Mesendoderm (in vitro differentiated cells): ENCODE measurements around the gene FIBP.
A peak's percentile ranks its signal among the peaks of the same experiment; 100 is the strongest.
"Not testable (repeated sequence)": the region's sequence is repeated elsewhere in the genome, so short reads cannot be mapped to it uniquely, and the experiment has no call there.

ENCODE experiments used
- DNase-seq: peaks from one replicate; pipeline ENCODE4 v3.0.0; 2013
- H2AK5ac ChIP-seq: 2 replicates; pipeline ENCODE4 v1.6.1; 2013; ENCODE audit warnings: low read length, inconsistent platforms
- H2BK120ac ChIP-seq: 2 replicates; pipeline ENCODE4 v1.6.1; 2013; ENCODE audit warnings: low read depth, mild to moderate bottlenecking, low read length, moderate library complexity, mixed read lengths
- H2BK15ac ChIP-seq: replicated peaks from 2 replicates; pipeline ENCODE4 v1.6.1; 2013; ENCODE audit warnings: low read depth, mild to moderate bottlenecking, moderate library complexity
- H2BK5ac ChIP-seq: 2 replicates; pipeline ENCODE4 v1.6.1; 2013; ENCODE audit warnings: low read length, inconsistent platforms
- H3K18ac ChIP-seq: 2 replicates; pipeline ENCODE4 v1.6.1; 2013; ENCODE audit warnings: mild to moderate bottlenecking, low read length, mixed read lengths
- H3K23ac ChIP-seq: one replicate; pipeline ENCODE4 v1.6.1; 2013; ENCODE audit warnings: low read length
- H3K27ac ChIP-seq: 2 replicates; pipeline ENCODE4 v1.5.1; 2013; ENCODE audit warnings: low read depth, mild to moderate bottlenecking, inconsistent platforms, low read length, moderate library complexity
- H3K27me3 ChIP-seq: 2 replicates; pipeline ENCODE4 v1.6.1; 2013; ENCODE audit warnings: low read length, control low read depth, mild to moderate bottlenecking, inconsistent platforms; ENCODE audit not compliant: insufficient read depth, poor library complexity
- H3K36me3 ChIP-seq: 2 replicates; pipeline ENCODE4 v1.6.1; 2013; ENCODE audit warnings: low read length, inconsistent platforms; ENCODE audit not compliant: control insufficient read depth, insufficient read depth
- H3K4ac ChIP-seq: one replicate; pipeline ENCODE4 v1.6.1; 2013; ENCODE audit warnings: low read depth, mild to moderate bottlenecking, low read length, moderate library complexity
- H3K4me1 ChIP-seq: 2 replicates; pipeline ENCODE4 v1.6.1; 2013; ENCODE audit warnings: low read depth, low read length, inconsistent platforms; ENCODE audit not compliant: control insufficient read depth
- H3K4me2 ChIP-seq: 2 replicates; pipeline ENCODE4 v1.6.1; 2013; ENCODE audit warnings: low read length
- H3K4me3 ChIP-seq: 2 replicates; pipeline ENCODE4 v1.5.1; 2013; ENCODE audit warnings: mild to moderate bottlenecking, low read length
- H3K56ac ChIP-seq: one replicate; pipeline ENCODE4 v1.6.1; 2013; ENCODE audit warnings: low read length
- H3K79me1 ChIP-seq: 2 replicates; pipeline ENCODE4 v1.6.1; 2013; ENCODE audit warnings: low read length, inconsistent platforms
- H3K79me2 ChIP-seq: 2 replicates; pipeline ENCODE4 v1.6.1; 2013; ENCODE audit warnings: mild to moderate bottlenecking, low read length; ENCODE audit not compliant: control insufficient read depth, insufficient read depth
- H3K9ac ChIP-seq: 2 replicates; pipeline ENCODE4 v1.6.1; 2013; ENCODE audit warnings: low read length, inconsistent platforms
- H4K5ac ChIP-seq: one replicate; pipeline ENCODE4 v1.6.1; 2013; ENCODE audit warnings: low read length
- H4K8ac ChIP-seq: one replicate; pipeline ENCODE4 v1.6.1; 2013; ENCODE audit warnings: low read depth, mild to moderate bottlenecking, control low read depth, low read length, moderate library complexity
- WGBS: extraction: QIAGEN DNeasy Blood & Tissue Kit; methylation state at CpG from one replicate; pipeline ENCODE4 v1.1.7; 2013; ENCODE audit warnings: low lambda C conversion rate, missing lambda C conversion rate; ENCODE audit not compliant: insufficient coverage; ENCODE audit errors: extremely low coverage; 5-methylcytosine and 5-hydroxymethylcytosine counted together

FIBP gene

DNA sequence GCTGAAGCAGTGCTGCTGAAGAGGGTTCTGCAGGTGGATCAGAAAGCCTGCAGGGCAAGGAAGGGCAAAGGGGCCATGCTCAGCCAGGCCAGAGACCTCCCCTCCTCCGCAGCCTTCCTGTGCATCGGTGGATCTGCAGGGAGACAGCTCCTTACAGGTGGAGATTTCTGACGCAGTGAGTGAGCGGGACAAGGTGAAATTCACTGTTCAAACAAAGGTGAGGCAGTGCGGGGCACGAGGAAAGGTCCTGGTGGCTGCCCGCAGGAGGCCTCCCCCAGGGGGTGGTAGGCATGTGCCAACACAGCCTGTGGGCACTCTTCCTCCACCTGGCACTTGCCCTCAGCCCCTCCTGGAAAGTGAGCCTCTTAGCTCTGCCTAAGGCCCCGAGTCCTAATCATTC, 38.9 kb downstream of the FIBP start:
- no peak overlapping the region for H4K8ac ChIP-seq
- peaks cover 6% of the 10 kb centered on the region for H3K36me3 ChIP-seq
- H4K5ac ChIP-seq = no peak overlapping the region
- no peak overlapping the region for H2BK5ac ChIP-seq
- no peak overlapping the region for H3K4ac ChIP-seq
- WGBS = no CpG with 5 or more reads among the region's 8 CpGs
- H3K79me1 ChIP-seq = peaks cover 6% of the 10 kb centered on the region
- H2AK5ac ChIP-seq = no peak overlapping the region
- no peak overlapping the region for H3K56ac ChIP-seq
- no peak overlapping the region for H2BK120ac ChIP-seq
- no peak overlapping the region for H3K23ac ChIP-seq
- no peak overlapping the region for H2BK15ac ChIP-seq
- no peak overlapping the region for H3K4me2 ChIP-seq
- H3K4me3 ChIP-seq = no peak overlapping the region
- H3K27me3 ChIP-seq = no peaks in the 10 kb centered on the region
- H3K9ac ChIP-seq = no peak overlapping the region
- H3K18ac ChIP-seq = no peak overlapping the region
- H3K27ac ChIP-seq = no peak overlapping the region
- H3K4me1 ChIP-seq = no peaks in the 10 kb centered on the region
- peaks cover 4% of the 10 kb centered on the region for H3K79me2 ChIP-seq
- DNase-seq = peak; percentile 23

DNA sequence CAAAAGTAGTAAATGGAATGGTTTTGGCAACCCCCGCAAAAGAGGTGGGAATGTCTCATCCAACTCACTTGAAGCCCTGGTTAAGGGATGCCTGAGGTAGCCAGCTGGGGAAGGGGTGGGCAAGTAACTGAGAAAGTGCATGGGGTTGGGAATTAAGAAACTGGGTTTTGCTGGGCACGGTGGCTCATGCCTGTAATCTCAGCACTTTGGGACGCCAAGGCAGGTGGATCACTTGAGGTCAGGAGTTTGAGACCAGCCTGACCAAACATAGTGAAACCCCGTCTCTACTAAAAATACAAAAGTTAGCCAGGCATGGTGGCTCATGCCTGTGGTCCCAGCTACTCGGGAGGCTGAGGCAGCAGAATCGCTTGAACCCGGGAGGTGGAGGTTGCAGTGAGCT, 39.6 kb downstream of the FIBP start:
- not testable (repeated sequence) for H3K4me3 ChIP-seq, H4K8ac ChIP-seq, H3K9ac ChIP-seq, H3K4ac ChIP-seq, H2BK15ac ChIP-seq, H3K79me2 ChIP-seq, H3K36me3 ChIP-seq, H3K56ac ChIP-seq, H2BK5ac ChIP-seq, H3K4me2 ChIP-seq, H2AK5ac ChIP-seq, H3K23ac ChIP-seq, H3K27me3 ChIP-seq, H3K18ac ChIP-seq, H3K27ac ChIP-seq, H3K79me1 ChIP-seq, H4K5ac ChIP-seq, H3K4me1 ChIP-seq, H2BK120ac ChIP-seq
- peak; percentile 1 for DNase-seq
- no CpG with 5 or more reads among the region's 7 CpGs for WGBS

DNA sequence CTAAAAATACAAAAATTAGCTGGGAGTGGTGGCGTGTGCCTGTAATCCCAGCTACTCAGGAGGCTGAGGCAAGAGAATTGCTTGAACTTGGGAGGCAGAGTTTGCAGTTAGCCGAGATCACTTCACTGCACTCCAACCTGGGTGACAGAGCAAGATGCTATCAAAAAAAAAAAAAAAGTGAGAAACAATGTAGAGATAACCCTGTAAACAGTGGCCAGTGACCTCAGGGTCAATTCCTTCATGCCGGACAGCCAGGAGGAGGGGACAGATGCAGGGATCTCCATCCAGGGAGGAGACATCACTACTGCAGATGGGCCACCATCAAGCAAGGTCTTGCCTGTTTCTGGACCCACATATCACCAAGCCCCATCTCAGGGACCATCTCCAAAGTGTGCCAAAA, 40.5 kb downstream of the FIBP start:
- no peak overlapping the region for H2BK120ac ChIP-seq
- no peaks in the 10 kb centered on the region for H3K79me1 ChIP-seq
- no peak overlapping the region for H3K56ac ChIP-seq
- H3K4me1 ChIP-seq = no peaks in the 10 kb centered on the region
- H2BK15ac ChIP-seq = no peak overlapping the region
- H2BK5ac ChIP-seq = no peak overlapping the region
- H4K5ac ChIP-seq = no peak overlapping the region
- no peak overlapping the region for H2AK5ac ChIP-seq
- no peak overlapping the region for H3K18ac ChIP-seq
- WGBS = no CpG with 5 or more reads among the region's 3 CpGs
- no peak overlapping the region for H3K4me3 ChIP-seq
- no peak overlapping the region for H3K9ac ChIP-seq
- no peak overlapping the region for H4K8ac ChIP-seq
- H3K27me3 ChIP-seq = no peaks in the 10 kb centered on the region
- no peaks in the 10 kb centered on the region for H3K36me3 ChIP-seq
- H3K27ac ChIP-seq = no peak overlapping the region
- H3K23ac ChIP-seq = no peak overlapping the region
- H3K4ac ChIP-seq = no peak overlapping the region
- DNase-seq = no peak
- H3K79me2 ChIP-seq = no peaks in the 10 kb centered on the region
- H3K4me2 ChIP-seq = no peak overlapping the region

DNA sequence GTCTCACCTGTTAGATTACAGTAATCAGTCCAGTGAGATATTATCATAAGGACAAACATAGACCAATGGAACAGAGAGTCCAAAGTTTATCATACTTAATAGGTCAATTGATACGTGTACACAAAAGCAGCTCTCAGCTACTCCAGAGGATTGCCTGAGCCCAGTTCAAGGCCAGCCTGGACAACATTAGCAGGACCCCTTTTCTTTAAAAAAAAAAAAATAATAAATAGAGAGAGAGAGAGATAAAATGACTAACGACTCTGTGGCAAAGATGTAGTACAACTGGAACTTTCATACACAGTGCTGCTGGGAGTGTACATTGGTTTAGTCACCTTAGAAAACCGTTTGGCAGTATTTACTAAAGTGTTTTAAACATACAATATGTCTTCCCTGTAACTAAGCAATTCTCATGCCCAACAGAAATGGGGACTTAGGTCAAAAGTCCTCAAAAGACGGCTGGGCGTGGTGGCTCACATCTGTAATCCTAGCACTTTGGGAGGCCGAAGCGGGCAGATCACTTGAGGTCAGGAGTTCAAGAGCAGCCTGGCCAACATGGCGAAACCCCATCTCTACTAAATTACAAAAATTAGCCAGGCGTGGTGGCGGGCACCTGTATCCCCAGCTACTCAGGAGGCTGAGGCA, 43.9 kb downstream of the FIBP start:
- no CpG with 5 or more reads among the region's 10 CpGs for WGBS
- Histone ChIP-seq H3K9ac (no peak overlapping the region), H3K79me2 (no peaks in the 10 kb centered on the region), H2BK5ac (no peak overlapping the region), H4K8ac (no peak overlapping the region), H3K4me2 (no peak overlapping the region), H3K18ac (no peak overlapping the region), H4K5ac (no peak overlapping the region), H3K4me3 (no peak overlapping the region), H3K27me3 (no peaks in the 10 kb centered on the region), H3K36me3 (no peaks in the 10 kb centered on the region), H2AK5ac (no peak overlapping the region), H3K4me1 (no peaks in the 10 kb centered on the region), H2BK15ac (no peak overlapping the region), H3K79me1 (no peaks in the 10 kb centered on the region), H3K56ac (no peak overlapping the region), H3K27ac (no peak overlapping the region), H2BK120ac (no peak overlapping the region), H3K23ac (no peak overlapping the region), H3K4ac (no peak overlapping the region)
- no peak for DNase-seq

DNA sequence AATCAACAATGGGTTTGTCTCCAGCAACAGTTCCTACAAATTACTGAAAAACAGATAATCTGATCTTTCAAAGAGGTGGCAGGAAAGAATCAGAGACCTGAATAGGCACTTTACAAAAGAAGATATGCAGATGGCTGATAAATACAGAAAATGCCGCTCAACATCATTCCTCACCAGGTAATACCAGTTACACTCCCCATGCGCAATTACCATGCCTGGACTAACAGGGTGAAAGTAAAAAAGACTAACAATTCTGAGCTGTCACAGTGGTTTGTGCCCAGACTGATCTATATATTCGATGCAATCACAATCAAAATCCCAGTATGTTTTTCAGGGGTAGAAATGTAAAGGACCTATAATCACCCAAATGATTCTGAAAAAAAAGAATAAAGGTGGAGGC, 44.5 kb downstream of the FIBP start:
- no peaks in the 10 kb centered on the region for H3K4me1 ChIP-seq
- H3K27ac ChIP-seq = no peak overlapping the region
- no peak overlapping the region for H3K4ac ChIP-seq
- no peaks in the 10 kb centered on the region for H3K27me3 ChIP-seq
- no peak overlapping the region for H4K8ac ChIP-seq
- no peak overlapping the region for H2BK15ac ChIP-seq
- H2AK5ac ChIP-seq = no peak overlapping the region
- H3K36me3 ChIP-seq = no peaks in the 10 kb centered on the region
- no peak overlapping the region for H3K18ac ChIP-seq
- H3K4me2 ChIP-seq = no peak overlapping the region
- no peak overlapping the region for H4K5ac ChIP-seq
- no peaks in the 10 kb centered on the region for H3K79me2 ChIP-seq
- no peaks in the 10 kb centered on the region for H3K79me1 ChIP-seq
- no peak overlapping the region for H2BK5ac ChIP-seq
- no peak overlapping the region for H2BK120ac ChIP-seq
- no peak for DNase-seq
- no peak overlapping the region for H3K9ac ChIP-seq
- no peak overlapping the region for H3K23ac ChIP-seq
- H3K56ac ChIP-seq = no peak overlapping the region
- no peak overlapping the region for H3K4me3 ChIP-seq
- no CpG with 5 or more reads among the region's 3 CpGs for WGBS

DNA sequence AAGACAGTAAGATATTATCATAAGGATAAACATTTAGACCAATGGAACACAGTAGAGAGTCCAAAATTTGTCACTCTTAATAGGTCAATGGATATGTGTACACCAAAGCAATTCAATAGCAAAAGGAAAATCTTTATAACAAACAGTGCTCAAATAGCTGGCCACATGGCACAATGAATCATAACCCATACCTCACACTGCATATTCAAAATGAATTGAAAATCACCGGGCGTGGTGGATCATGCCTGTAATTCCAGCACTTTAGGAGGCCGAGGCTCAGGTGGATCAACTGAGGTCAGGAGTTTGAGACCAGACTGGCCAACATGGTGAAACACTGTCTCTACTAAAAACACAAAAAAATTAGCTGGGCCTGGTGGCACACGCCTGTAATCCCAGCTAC, 46.1 kb downstream of the FIBP start:
- no peak overlapping the region for H3K9ac ChIP-seq
- no peak overlapping the region for H4K8ac ChIP-seq
- H3K18ac ChIP-seq = no peak overlapping the region
- no peak overlapping the region for H3K4ac ChIP-seq
- no peaks in the 10 kb centered on the region for H3K36me3 ChIP-seq
- H3K27ac ChIP-seq = no peak overlapping the region
- no peak overlapping the region for H2BK5ac ChIP-seq
- H3K27me3 ChIP-seq = no peaks in the 10 kb centered on the region
- no peak overlapping the region for H4K5ac ChIP-seq
- WGBS = no CpG with 5 or more reads among the region's 4 CpGs
- no peak overlapping the region for H3K23ac ChIP-seq
- no peaks in the 10 kb centered on the region for H3K79me2 ChIP-seq
- H3K56ac ChIP-seq = no peak overlapping the region
- no peak for DNase-seq
- no peaks in the 10 kb centered on the region for H3K79me1 ChIP-seq
- H2AK5ac ChIP-seq = no peak overlapping the region
- H3K4me1 ChIP-seq = no peaks in the 10 kb centered on the region
- no peak overlapping the region for H3K4me2 ChIP-seq
- no peak overlapping the region for H2BK15ac ChIP-seq
- no peak overlapping the region for H2BK120ac ChIP-seq
- no peak overlapping the region for H3K4me3 ChIP-seq
